NT2/D1 (cell line): ENCODE results near the gene P2RX6.

Experiments
- SUZ12 ChIP-seq: IDR thresholded peaks from 2 replicates; pipeline ENCODE4 v1.6.1; 2011; ENCODE audit not compliant: insufficient read length, insufficient read depth; ENCODE audit errors: extremely low read depth
- YY1 ChIP-seq: IDR thresholded peaks from 2 replicates; pipeline ENCODE4 v1.6.1; 2011; ENCODE audit not compliant: insufficient read length, insufficient read depth
- ZNF274 ChIP-seq: IDR thresholded peaks from 2 replicates; pipeline ENCODE4 v1.6.1; 2011; ENCODE audit warnings: mild to moderate bottlenecking, low read depth, low read length

- TF ChIP-seq SUZ12 (no peak), YY1 (no peak), ZNF274 (no peak)
Observed at GRCh38 chr22:20996598-20997535, 18.1 kb upstream of the P2RX6 start.
